ENCODE results near the gene DHRS7. TPM values are rescaled to one million over a fixed set of nuclear protein-coding genes. Genes with fewer than 3 reads are reported as not detected.
"Not testable (repeated sequence)": the region's sequence is repeated elsewhere in the genome, so short reads cannot be mapped to it uniquely, and the experiment has no call there.

The DHRS7 gene
- total RNA-seq, 1 donor from 2014 or later = 43.6 TPM

- H3K4me3 Mint-ChIP-seq; H3K9me3 Mint-ChIP-seq; H3K27me3 Mint-ChIP-seq (ENCODE audit: insufficient read depth); H3K27ac Mint-ChIP-seq; DNase-seq (ENCODE audit: low spot score): not testable (repeated sequence)
- peaks cover 39% of the 10 kb centered on the region for H3K4me1 Mint-ChIP-seq (ENCODE audit: low read depth)
- H3K36me3 Mint-ChIP-seq (ENCODE audit: low read depth) = peaks cover 27% of the 10 kb centered on the region
- intact Hi-C loops (cut with micrococcal nuclease) = loop anchor here (10.0 kb wide), 1 partner anchor 1225 kb away; the partner anchor contains the start of gene PRKCH
Measured at GRCh38 chr14:60099855-60100254, 65.3 kb downstream of the DHRS7 start.

DNA sequence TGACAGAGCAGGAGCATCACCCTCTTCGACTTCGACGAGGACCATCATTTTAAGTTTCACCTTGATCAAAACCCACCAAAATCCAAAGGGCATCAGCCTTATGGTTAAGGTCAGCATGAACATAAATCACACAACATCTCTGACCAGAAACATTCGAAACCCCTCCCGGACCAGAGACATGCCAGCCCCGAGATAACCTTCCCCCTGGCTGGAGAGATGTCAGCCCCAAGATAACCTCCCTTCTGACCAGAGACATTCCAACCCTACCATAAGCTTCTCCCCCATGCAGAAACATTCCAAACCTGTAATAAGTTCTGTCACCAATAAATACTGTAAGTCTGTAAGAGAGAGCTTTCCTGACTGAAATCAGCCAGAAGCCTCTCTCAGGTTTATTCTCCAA, 67.2 kb downstream of the DHRS7 start:
- Mint-ChIP-seq H3K27me3 (ENCODE audit: insufficient read depth) (no peaks in the 10 kb centered on the region), H3K4me3 (no peak overlapping the region), H3K36me3 (ENCODE audit: low read depth) (peaks cover 29% of the 10 kb centered on the region), H3K9me3 (no peaks in the 10 kb centered on the region), H3K27ac (peak overlapping the region; percentile 45), H3K4me1 (ENCODE audit: low read depth) (peaks cover 50% of the 10 kb centered on the region)
- intact Hi-C loops (cut with micrococcal nuclease) = loop anchor here (10.0 kb wide), 1 partner anchor 1227 kb away; the partner anchor contains the start of gene PRKCH
- no peak for DNase-seq (ENCODE audit: low spot score)

DNA sequence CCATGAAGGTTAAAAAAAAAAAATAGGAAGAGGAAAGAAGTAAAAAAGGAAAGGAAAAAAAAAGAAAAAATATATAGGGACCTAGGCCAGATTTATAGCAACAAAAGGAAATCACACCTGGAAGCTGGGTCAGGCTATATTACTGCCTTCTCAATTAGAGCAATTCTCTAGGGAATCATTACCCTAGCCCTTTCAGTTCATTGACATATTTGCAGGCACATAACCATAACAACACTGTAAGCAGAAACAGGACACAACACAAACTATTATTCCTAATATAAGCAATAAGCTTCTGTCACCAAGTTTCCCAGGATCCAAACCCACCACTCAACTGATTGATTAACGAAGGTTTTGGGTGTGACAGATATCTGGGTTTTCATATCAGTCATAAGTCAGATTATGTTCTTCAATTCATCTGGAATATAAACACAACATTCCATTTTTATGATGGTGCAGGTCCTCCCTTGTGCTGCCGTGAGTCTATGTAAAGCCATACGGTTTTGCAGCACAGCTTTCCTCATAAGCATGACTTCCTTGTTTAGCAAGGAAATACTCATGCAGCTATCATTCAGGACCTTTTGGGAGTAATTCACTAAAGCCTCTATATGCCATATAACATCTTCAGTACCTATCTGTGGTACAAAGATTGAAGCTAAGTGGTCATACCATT, 69.3 kb downstream of the DHRS7 start:
- Mint-ChIP-seq H3K36me3 (ENCODE audit: low read depth) (peaks cover 25% of the 10 kb centered on the region), H3K4me3 (no peak overlapping the region), H3K4me1 (ENCODE audit: low read depth) (peaks cover 42% of the 10 kb centered on the region), H3K27me3 (ENCODE audit: insufficient read depth) (no peaks in the 10 kb centered on the region), H3K9me3 (no peaks in the 10 kb centered on the region), H3K27ac (no peak overlapping the region)
- DNase-seq (ENCODE audit: low spot score) = no peak
- intact Hi-C loops (cut with micrococcal nuclease) = loop anchor here (10.0 kb wide), 1 partner anchor 1229 kb away; the partner anchor contains the start of gene PRKCH

DNA sequence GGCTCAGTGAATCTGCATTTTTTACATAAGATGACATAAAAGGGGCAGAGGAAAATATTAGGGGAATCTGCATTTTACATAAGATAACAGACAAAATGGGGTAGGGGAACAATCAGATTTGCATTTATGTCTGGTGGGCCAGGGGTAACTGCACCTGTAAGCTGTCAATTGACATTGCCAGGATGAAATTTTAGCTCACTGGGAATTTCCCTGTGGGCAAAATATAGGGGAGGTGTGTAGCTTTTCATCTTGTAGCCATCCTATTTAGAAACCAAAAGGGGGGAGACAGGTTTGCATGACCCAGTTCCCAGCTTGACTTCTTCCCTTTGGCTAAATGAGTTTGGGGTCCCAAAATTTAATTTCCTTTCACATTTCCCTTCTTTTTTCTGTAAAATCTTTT, 70.0 kb downstream of the DHRS7 start:
- intact Hi-C loops (cut with micrococcal nuclease) = loop anchor here (10.0 kb wide), 1 partner anchor 1230 kb away; the partner anchor contains the start of gene PRKCH
- Mint-ChIP-seq H3K36me3 (ENCODE audit: low read depth) (peaks cover 21% of the 10 kb centered on the region), H3K4me3 (no peak overlapping the region), H3K9me3 (no peaks in the 10 kb centered on the region), H3K27ac (no peak overlapping the region), H3K27me3 (ENCODE audit: insufficient read depth) (no peaks in the 10 kb centered on the region), H3K4me1 (ENCODE audit: low read depth) (peaks cover 43% of the 10 kb centered on the region)
- DNase-seq (ENCODE audit: low spot score) = no peak

DNA sequence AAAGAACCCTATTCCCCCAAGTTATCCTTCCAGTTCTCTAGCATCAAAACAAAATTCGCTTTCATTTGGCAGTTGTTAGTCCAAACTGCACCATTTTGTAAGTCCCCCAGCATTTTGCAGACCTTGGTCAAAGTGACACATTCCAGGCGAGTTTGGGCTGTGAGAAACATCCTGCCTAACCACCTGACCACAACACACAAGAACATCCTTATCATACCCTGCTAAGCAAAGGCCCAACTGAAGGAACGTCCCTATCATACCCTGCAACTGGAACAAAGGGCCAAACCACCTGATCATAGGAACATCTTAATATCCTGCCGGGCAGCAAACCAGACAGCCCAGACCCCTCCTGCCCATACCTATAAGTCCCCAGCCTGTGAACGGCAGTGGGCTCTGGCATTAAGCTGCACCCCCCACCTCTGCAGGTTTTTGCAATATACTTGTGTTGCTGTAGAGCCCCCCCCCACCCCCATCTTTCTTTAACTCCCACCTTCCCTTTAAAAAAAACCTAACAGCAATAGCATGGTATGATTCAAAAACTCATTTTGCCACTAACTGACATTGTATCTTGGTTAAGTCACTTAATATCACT, 70.8 kb downstream of the DHRS7 start:
- Mint-ChIP-seq H3K4me3 (peak overlapping the region; percentile 98), H3K27ac (peak overlapping the region; percentile 93), H3K4me1 (ENCODE audit: low read depth) (peaks cover 43% of the 10 kb centered on the region), H3K36me3 (ENCODE audit: low read depth) (peaks cover 21% of the 10 kb centered on the region), H3K9me3 (no peaks in the 10 kb centered on the region), H3K27me3 (ENCODE audit: insufficient read depth) (no peaks in the 10 kb centered on the region)
- peak; percentile 25 for DNase-seq (ENCODE audit: low spot score)
- intact Hi-C loops (cut with micrococcal nuclease) = loop anchor here (5.0 to 10.0 kb wide), 7 partner anchors 658 to 1797 kb away; partner anchors contain the start of genes ARID4A, DAAM1, PRKCH and SLC38A6

Other genes starting within 250 kb of the DHRS7 start
- not detected in 2 replicates for gene LRRC9, start 245.3 kb downstream of the DHRS7 start, total RNA-seq
- gene PCNX4, start 73.5 kb downstream of the DHRS7 start, total RNA-seq = 41.6 and 46.7 TPM in 2 replicates
- 43.9 and 50.7 TPM in 2 replicates for gene PPM1A, start 83.8 kb upstream of the DHRS7 start, total RNA-seq